Karpas-422 (cell line): ENCODE data around the gene ADARB1. TPM values are rescaled to one million over a fixed set of nuclear protein-coding genes. Genes with fewer than 3 reads are reported as not detected.
A peak's percentile ranks its signal among the peaks of the same experiment; 100 is the strongest.
"Not testable (repeated sequence)": the region's sequence is repeated elsewhere in the genome, so short reads cannot be mapped to it uniquely, and the experiment has no call there.

ENCODE experiments used
- DNase-seq: peaks from one replicate; pipeline ENCODE4 v3.0.0-alpha.2; 2015
- H2AFZ ChIP-seq: fragments of 200-600 bp; sonication (generic); 2 replicates; pipeline ENCODE4 v1.6.1; 2014; ENCODE audit warnings: antibody characterized with exemption, low read length, mixed read lengths
- H3K27ac ChIP-seq: fragments of 200-600 bp; sonication (generic); 2 replicates; pipeline ENCODE4 v1.5.1; 2014; ENCODE audit warnings: mild to moderate bottlenecking, low read length, moderate library complexity
- H3K27me3 ChIP-seq: fragments of 200-600 bp; sonication (generic); 2 replicates; pipeline ENCODE4 v1.6.1; 2014; ENCODE audit warnings: low read length, mixed read lengths
- H3K36me3 ChIP-seq: fragments of 200-600 bp; sonication (generic); 2 replicates; pipeline ENCODE4 v1.6.1; 2014; ENCODE audit warnings: low read length, mixed read lengths; ENCODE audit not compliant: insufficient read depth
- H3K4me1 ChIP-seq: fragments of 200-600 bp; sonication (generic); 2 replicates; pipeline ENCODE4 v1.6.1; 2014; ENCODE audit warnings: mild to moderate bottlenecking, low read length, mixed read lengths
- H3K4me2 ChIP-seq: fragments of 200-600 bp; sonication (generic); 2 replicates; pipeline ENCODE4 v1.6.1; 2014; ENCODE audit warnings: low read length, low read depth, mild to moderate bottlenecking; ENCODE audit not compliant: poor library complexity, severe bottlenecking
- H3K4me3 ChIP-seq: fragments of 200-600 bp; sonication (generic); 2 replicates; pipeline ENCODE4 v1.5.1; 2014; ENCODE audit warnings: mild to moderate bottlenecking, antibody characterized with exemption, low read length, mixed read lengths
- H3K79me2 ChIP-seq: fragments of 200-600 bp; sonication (generic); 2 replicates; pipeline ENCODE4 v1.6.1; 2014; ENCODE audit warnings: mild to moderate bottlenecking, low read length, mixed read lengths
- H3K9ac ChIP-seq: fragments of 200-600 bp; sonication (generic); 2 replicates; pipeline ENCODE4 v1.6.0; 2014; ENCODE audit warnings: low read length
- H3K9me2 ChIP-seq: fragments of 200-600 bp; sonication (generic), shearing (Covaris generic); replicated peaks from 2 replicates; pipeline ENCODE4 v1.6.0; 2014; ENCODE audit warnings: mild to moderate bottlenecking, low read length, moderate library complexity; ENCODE audit not compliant: insufficient read depth
- H3K9me3 ChIP-seq: fragments of 300-700, 200-600 bp; sonication (generic); 2 replicates; pipeline ENCODE4 v1.6.1; 2014; ENCODE audit warnings: low read length, mixed read lengths
- H4K20me1 ChIP-seq: fragments of 200-600 bp; sonication (generic); 2 replicates; pipeline ENCODE4 v1.6.1; 2014; ENCODE audit warnings: mild to moderate bottlenecking, antibody characterized with exemption, low read length, low read depth; ENCODE audit not compliant: insufficient read depth
- total RNA-seq: library from RNA; depleted of rRNA; stranded (reverse); fragments of >200 nt; shearing (Covaris generic); gene quantifications from 2 replicates; pipeline ENCODE4 v1.2.3, GENCODE V29; 2014; ENCODE audit warnings: low replicate concordance

ADARB1 gene
- total RNA-seq, 1 experiment from 2014 or later = 2.0 TPM

DNA sequence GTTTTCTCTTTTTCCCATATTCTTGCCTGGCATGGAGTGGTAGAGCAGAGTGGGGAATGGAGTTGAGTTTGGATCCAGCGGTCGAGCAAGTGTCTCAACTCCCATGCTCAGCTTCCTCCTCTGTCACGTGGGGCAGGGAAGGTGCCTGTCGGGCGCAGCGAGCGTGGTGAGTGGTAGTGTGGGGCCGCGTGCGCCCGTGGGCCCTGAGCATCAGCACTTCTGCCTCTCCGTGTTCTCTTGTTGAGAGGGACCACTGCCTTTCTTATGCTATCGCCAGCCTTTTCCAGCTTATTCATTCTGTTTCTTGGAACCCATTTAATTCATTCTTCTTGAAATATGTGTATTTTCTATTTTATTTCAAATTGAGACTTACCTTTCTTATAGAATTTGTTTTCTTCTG, 65.1 kb downstream of the ADARB1 start:
- DNase-seq = no peak
- H4K20me1 ChIP-seq = 0 out of 2 replicates have a peak, but pooled peaks cover 3% of the 10 kb centered on the region
- H3K27me3 ChIP-seq = no peaks in the 10 kb centered on the region
- no peaks in the 10 kb centered on the region for H3K79me2 ChIP-seq
- no peak overlapping the region for H3K4me2 ChIP-seq
- H3K4me3 ChIP-seq = no peak overlapping the region
- no peaks in the 10 kb centered on the region; the same call in 1 of the 2 replicates for H3K4me1 ChIP-seq
- no peak overlapping the region for H3K27ac ChIP-seq
- no peaks in the 10 kb centered on the region for H3K9me2 ChIP-seq
- no peak overlapping the region for H3K9ac ChIP-seq
- no peak overlapping the region for H2AFZ ChIP-seq
- H3K9me3 ChIP-seq = no peaks in the 10 kb centered on the region
- no peaks in the 10 kb centered on the region for H3K36me3 ChIP-seq

DNA sequence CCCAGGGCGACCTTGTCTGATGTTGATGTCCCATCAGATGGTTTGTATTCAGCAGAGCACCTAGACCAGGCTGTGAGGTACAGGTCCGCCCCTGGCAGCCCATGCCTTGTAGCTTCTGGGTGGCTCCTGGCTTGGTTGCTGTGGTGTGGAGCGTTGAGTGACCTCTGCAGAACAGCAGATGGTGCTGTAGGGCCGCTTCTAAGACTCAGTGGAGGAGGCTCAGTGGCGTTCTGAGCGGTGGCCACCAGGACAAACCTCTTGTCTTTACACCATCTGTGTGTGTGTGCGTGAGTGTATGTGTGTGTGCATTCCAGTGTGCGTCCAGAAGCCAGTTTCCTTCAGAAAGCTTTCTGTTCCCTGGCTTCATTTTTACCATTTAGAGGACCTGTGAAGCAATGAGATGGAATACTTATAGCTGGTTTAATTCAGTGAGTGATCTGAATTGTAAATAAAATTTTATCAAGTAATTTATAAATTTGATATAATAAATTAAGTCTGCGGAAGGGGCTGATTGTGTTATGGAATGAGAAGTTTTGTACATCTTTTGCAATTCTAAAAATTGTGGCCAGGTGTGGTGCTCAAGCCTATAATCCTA, 66.1 kb downstream of the ADARB1 start:
- Histone ChIP-seq H3K79me2 (no peaks in the 10 kb centered on the region), H3K9me3 (no peaks in the 10 kb centered on the region), H3K4me1 (peaks cover 5% of the 10 kb centered on the region), H3K36me3 (no peaks in the 10 kb centered on the region), H2AFZ (no peak overlapping the region), H3K9me2 (no peaks in the 10 kb centered on the region), H3K4me2 (no peak overlapping the region), H3K4me3 (no peak overlapping the region), H4K20me1 (0 out of 2 replicates have a peak, but pooled peaks cover 3% of the 10 kb centered on the region), H3K27me3 (no peaks in the 10 kb centered on the region), H3K27ac (no peak overlapping the region), H3K9ac (no peak overlapping the region)
- peak; percentile 92 for DNase-seq

DNA sequence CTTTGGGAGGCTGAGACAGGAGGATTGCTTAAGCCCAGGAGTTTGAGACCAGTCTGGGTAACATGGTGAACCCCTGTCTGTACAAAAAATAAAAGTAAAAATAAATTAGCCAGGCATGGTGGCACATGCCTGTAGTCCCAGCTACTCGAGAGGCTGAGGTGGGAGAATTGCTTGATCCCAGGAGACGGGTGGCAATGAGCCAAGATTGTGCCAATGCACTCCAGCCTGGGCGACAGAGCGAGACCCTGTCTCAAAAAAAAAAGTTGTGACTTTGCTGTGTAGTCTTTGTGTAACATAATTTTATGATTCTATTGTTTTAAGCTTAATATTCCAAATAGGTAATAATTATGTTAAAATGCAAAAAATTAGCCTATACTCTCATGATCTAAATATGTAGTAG, 66.6 kb downstream of the ADARB1 start:
- H4K20me1 ChIP-seq, H3K4me1 ChIP-seq, DNase-seq, H3K27me3 ChIP-seq, H2AFZ ChIP-seq, H3K4me2 ChIP-seq, H3K4me3 ChIP-seq, H3K36me3 ChIP-seq, H3K9me3 ChIP-seq, H3K9ac ChIP-seq, H3K9me2 ChIP-seq, H3K79me2 ChIP-seq, H3K27ac ChIP-seq: not testable (repeated sequence)

GRCh38 chr21:45141507-45141906, 67.1 kb downstream of the ADARB1 start:
- Histone ChIP-seq H3K9me2 (no peaks in the 10 kb centered on the region), H2AFZ (no peak overlapping the region), H3K27ac (no peak overlapping the region), H3K9me3 (no peaks in the 10 kb centered on the region), H3K4me2 (no peak overlapping the region), H3K36me3 (no peaks in the 10 kb centered on the region), H3K9ac (no peak overlapping the region), H3K4me1 (peaks cover 5% of the 10 kb centered on the region), H3K4me3 (no peak overlapping the region), H3K79me2 (no peaks in the 10 kb centered on the region), H3K27me3 (no peaks in the 10 kb centered on the region), H4K20me1 (0 out of 2 replicates have a peak, but pooled peaks cover 3% of the 10 kb centered on the region)
- no peak for DNase-seq

DNA sequence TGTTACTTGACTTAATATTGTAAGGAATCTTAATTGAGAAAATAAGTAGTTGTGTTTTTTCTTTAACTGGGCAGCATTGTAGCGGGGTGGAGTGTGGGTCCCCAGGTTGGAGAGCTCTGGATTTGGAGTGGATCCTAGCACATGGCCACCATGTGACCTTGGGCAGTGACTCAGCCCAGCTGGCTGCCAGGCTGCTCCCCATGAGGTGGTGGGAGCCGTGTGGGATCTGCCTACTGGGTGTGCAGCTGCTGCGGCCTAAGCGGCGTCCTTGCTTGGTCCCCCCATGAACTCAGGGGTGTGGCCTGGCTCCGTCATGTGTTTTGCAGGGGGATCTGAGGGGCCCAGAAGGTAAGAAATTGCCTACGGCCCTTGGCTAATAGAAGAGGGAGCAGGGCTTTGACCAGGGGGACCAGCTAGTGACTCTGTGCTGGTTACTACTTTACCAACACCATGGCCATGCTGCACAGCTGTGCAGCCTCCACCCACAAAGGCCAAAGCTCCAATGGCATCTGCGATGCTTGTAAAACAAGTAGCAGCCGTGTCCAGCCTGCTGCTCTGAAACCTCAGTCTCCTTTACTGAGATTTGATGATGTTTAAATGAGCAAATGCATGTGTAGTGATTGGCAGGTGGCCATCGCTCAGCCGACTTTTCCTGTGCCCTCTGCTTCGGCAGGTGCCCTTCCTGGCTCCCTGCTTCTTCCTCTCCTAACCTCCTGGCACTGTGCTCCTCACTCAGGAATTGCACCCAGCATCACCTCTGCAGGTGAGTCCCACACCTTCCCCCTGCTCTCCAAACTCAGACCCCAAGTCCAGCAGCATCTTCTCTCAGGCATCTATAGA, 68.3 kb downstream of the ADARB1 start:
- no peak for DNase-seq
- H3K27me3 ChIP-seq = no peaks in the 10 kb centered on the region
- H3K36me3 ChIP-seq = no peaks in the 10 kb centered on the region
- no peaks in the 10 kb centered on the region for H3K79me2 ChIP-seq
- H3K9ac ChIP-seq = no peak overlapping the region
- H4K20me1 ChIP-seq = 0 out of 2 replicates have a peak, but pooled peaks cover 3% of the 10 kb centered on the region
- H3K9me2 ChIP-seq = no peaks in the 10 kb centered on the region
- H3K4me1 ChIP-seq = peaks cover 5% of the 10 kb centered on the region
- no peak overlapping the region for H2AFZ ChIP-seq
- H3K4me3 ChIP-seq = no peak overlapping the region
- H3K27ac ChIP-seq = no peak overlapping the region
- no peak overlapping the region for H3K4me2 ChIP-seq
- H3K9me3 ChIP-seq = no peaks in the 10 kb centered on the region

DNA sequence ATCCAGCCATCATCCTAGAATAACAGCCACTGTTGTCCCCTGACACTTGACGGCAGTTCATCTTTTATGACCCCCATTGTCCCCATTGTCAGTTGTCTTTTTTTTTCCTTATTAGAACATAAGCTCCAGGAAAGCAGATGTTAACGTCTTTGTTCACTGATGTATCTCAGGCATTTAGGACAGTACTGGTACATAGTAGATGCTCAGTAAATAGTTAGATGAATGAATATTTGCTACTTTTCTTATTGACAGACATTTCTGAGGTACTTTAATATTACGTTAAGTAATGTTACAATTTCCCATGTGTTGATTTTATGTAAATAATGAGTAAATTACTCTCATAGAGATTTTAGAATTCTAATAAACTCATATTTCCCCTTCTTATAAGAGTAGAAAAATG, 69.5 kb downstream of the ADARB1 start:
- Histone ChIP-seq H4K20me1 (0 out of 2 replicates have a peak, but pooled peaks cover 3% of the 10 kb centered on the region), H3K27ac (no peak overlapping the region), H3K4me1 (peaks cover 5% of the 10 kb centered on the region), H3K9ac (no peak overlapping the region), H3K4me3 (no peak overlapping the region), H3K27me3 (no peaks in the 10 kb centered on the region), H3K36me3 (no peaks in the 10 kb centered on the region), H3K9me2 (no peaks in the 10 kb centered on the region), H2AFZ (no peak overlapping the region), H3K79me2 (no peaks in the 10 kb centered on the region), H3K9me3 (no peaks in the 10 kb centered on the region), H3K4me2 (no peak overlapping the region)
- no peak for DNase-seq

GRCh38 chr21:45145146-45145545, 70.8 kb downstream of the ADARB1 start:
- H3K36me3 ChIP-seq = no peaks in the 10 kb centered on the region
- H3K27me3 ChIP-seq = no peaks in the 10 kb centered on the region
- no peaks in the 10 kb centered on the region for H3K79me2 ChIP-seq
- no peaks in the 10 kb centered on the region for H3K9me3 ChIP-seq
- no peaks in the 10 kb centered on the region for H3K9me2 ChIP-seq
- no peak overlapping the region for H3K27ac ChIP-seq
- H3K4me1 ChIP-seq = peaks cover 5% of the 10 kb centered on the region
- no peak overlapping the region for H3K4me3 ChIP-seq
- H2AFZ ChIP-seq = no peak overlapping the region
- no peaks in the 10 kb centered on the region for H4K20me1 ChIP-seq
- DNase-seq = no peak
- H3K4me2 ChIP-seq = no peak overlapping the region
- H3K9ac ChIP-seq = no peak overlapping the region

DNA sequence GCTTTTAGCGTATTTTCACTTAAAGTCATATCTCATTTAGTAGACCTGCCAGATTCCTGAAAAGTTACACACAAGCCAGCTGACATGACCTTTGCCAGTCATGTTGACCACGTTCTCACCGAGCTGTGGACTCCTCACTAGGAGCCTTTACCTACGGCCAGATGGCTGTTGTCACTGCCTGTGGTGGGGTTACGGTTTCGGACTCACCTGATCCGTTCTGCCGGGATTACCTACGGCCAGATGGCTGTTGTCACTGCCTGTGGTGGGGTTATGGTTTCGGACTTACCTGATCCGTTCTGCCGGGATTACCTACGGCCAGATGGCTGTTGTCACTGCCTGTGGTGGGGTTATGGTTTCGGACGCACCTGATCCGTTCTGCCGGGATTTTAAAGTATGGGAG, 71.5 kb downstream of the ADARB1 start:
- H3K4me3 ChIP-seq, DNase-seq, H3K79me2 ChIP-seq, H3K27me3 ChIP-seq, H3K9me3 ChIP-seq, H4K20me1 ChIP-seq, H3K27ac ChIP-seq, H3K9ac ChIP-seq, H2AFZ ChIP-seq, H3K36me3 ChIP-seq, H3K4me2 ChIP-seq, H3K9me2 ChIP-seq, H3K4me1 ChIP-seq: not testable (repeated sequence)
